Parathyroid adenoma (tissue), 2 donors: Measurements from ENCODE around the gene CDK5.

Experiments used
- H2AFZ ChIP-seq: fragments of 300-600 bp; sonication (generic); one replicate; pipeline ENCODE4 v1.7.0; 2017; ENCODE audit warnings: antibody characterized with exemption, mild to moderate bottlenecking
- H3K27ac ChIP-seq: fragments of 300-600 bp; sonication (generic); one replicate; pipeline ENCODE4 v1.7.0; 2017
- H3K27me3 ChIP-seq: fragments of 300-600 bp; sonication (generic); one replicate; pipeline ENCODE4 v1.7.0; 2017; ENCODE audit warnings: low read length; ENCODE audit not compliant: control insufficient read depth, insufficient read depth
- H3K36me3 ChIP-seq: fragments of 300-600 bp; sonication (generic); one replicate; pipeline ENCODE4 v1.7.0; 2017; ENCODE audit warnings: low read length; ENCODE audit not compliant: control insufficient read depth, insufficient read depth
- H3K4me1 ChIP-seq: fragments of 300-600 bp; sonication (generic); one replicate; pipeline ENCODE4 v1.7.0; 2017; ENCODE audit warnings: control low read depth
- H3K4me2 ChIP-seq: fragments of 300-600 bp; sonication (generic); one replicate; pipeline ENCODE4 v1.7.0; 2017; ENCODE audit warnings: low read length
- H3K4me3 ChIP-seq: fragments of 300-600 bp; sonication (generic); one replicate; pipeline ENCODE4 v1.7.0; 2017; ENCODE audit warnings: low read depth, low read length
- H3K79me2 ChIP-seq: fragments of 300-600 bp; sonication (generic); one replicate; pipeline ENCODE4 v1.7.0; 2017; ENCODE audit warnings: control low read depth
- H3K9ac ChIP-seq: fragments of 300-600 bp; sonication (generic); one replicate; pipeline ENCODE4 v1.7.0; 2017; ENCODE audit warnings: mild to moderate bottlenecking
- H3K9me3 ChIP-seq: fragments of 300-600 bp; sonication (generic); one replicate; pipeline ENCODE4 v1.7.0; 2017; ENCODE audit warnings: low read length; ENCODE audit not compliant: control insufficient read depth
- TF ChIP-seq, protein P1 (sequence below): fragments of 300-600 bp; sonication (generic); IDR thresholded peaks from one replicate; pipeline ENCODE4 v1.7.0; 2017; ENCODE audit warnings: antibody characterized with exemption, mild to moderate bottlenecking
- donor health status: primary hyperparathyroidism.

The CDK5 gene

DNA sequence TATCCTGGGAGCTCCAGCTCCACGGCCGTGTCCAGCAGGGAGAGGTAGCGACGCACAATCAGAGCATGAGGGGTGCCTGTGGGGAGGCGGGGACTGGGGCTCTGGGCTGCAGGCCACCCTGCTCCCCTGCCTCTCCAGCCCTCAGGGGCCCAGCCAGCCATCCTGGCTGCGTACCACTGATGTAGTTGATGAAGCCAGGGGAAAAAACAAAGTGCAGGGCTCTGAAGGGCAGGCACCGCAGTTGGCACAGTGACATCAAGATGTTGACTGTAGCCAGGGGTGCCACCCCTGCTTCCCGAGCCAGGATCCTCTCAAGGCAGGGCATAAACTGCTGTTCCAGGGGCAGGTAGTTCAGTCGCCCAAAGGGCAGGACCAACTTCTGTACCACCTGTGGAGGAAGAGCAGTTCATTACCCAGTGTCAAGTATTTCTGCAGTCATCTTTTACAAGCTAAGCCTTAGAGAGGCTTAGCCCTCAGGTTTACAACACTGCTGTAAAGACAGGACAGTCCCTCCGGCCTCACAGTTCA, 20.1 kb upstream of the CDK5 start:
- peaks cover 10% of the 10 kb centered on the region for H3K79me2 ChIP-seq
- H3K36me3 ChIP-seq, result no peaks in the 10 kb centered on the region
- TF ChIP-seq, protein P1, sequence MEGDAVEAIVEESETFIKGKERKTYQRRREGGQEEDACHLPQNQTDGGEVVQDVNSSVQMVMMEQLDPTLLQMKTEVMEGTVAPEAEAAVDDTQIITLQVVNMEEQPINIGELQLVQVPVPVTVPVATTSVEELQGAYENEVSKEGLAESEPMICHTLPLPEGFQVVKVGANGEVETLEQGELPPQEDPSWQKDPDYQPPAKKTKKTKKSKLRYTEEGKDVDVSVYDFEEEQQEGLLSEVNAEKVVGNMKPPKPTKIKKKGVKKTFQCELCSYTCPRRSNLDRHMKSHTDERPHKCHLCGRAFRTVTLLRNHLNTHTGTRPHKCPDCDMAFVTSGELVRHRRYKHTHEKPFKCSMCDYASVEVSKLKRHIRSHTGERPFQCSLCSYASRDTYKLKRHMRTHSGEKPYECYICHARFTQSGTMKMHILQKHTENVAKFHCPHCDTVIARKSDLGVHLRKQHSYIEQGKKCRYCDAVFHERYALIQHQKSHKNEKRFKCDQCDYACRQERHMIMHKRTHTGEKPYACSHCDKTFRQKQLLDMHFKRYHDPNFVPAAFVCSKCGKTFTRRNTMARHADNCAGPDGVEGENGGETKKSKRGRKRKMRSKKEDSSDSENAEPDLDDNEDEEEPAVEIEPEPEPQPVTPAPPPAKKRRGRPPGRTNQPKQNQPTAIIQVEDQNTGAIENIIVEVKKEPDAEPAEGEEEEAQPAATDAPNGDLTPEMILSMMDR, result no peak
- no peak overlapping the region for H3K4me2 ChIP-seq
- no peaks in the 10 kb centered on the region for H3K27me3 ChIP-seq
- H3K4me3 ChIP-seq, result no peak overlapping the region
- no peak overlapping the region for H3K9ac ChIP-seq
- H3K27ac ChIP-seq, result peak overlapping the region; percentile 68
- no peak overlapping the region for H2AFZ ChIP-seq
- H3K4me1 ChIP-seq, result peaks cover 26% of the 10 kb centered on the region
- no peaks in the 10 kb centered on the region for H3K9me3 ChIP-seq

DNA sequence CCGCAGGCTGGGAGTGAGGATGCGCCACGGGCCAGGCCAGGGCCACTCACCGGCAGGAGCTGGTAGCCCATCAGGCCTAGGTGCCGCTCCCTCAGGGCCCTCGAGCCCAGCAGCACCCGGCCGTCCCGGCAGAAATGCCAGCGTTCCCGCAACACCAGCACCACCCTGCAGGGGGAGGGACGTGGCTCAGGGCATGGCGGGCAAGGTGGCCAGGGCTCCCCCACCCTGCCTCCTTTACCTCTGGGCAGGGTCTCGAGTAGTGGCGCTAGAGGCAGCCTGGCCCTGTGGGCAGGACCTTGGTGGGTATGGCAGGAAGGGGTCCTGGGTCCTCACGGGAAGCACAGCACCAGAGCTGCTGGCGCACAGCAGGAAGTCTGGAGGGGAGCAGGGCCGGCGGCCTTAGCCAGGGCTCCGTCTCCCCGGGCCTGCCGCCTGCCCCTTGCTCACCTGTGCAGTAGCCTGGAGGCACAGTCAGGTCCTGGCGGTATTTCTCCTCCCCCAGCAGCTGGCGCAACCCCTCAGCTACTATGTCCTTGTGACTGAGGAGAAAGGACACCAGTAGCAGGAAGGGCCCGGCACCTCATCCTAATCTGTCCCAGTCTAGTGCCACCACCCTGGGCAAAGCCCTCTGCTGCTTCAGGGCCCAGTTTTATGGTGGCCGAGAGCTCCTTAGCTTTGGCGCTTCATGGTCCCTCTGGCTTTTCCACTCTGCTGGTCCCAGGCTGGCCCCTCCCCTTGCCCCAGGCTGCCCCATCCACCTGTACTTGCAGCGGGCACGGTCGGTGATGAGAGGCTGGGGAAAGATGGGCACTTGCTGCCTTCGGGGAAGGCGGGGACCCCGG, 19.4 kb upstream of the CDK5 start:
- peaks cover 10% of the 10 kb centered on the region for H3K79me2 ChIP-seq
- no peak overlapping the region for H2AFZ ChIP-seq
- no peaks in the 10 kb centered on the region for H3K27me3 ChIP-seq
- no peaks in the 10 kb centered on the region for H3K9me3 ChIP-seq
- TF ChIP-seq, protein P1, result peak; percentile 22
- no peak overlapping the region for H3K4me3 ChIP-seq
- no peak overlapping the region for H3K4me2 ChIP-seq
- H3K27ac ChIP-seq, result peak overlapping the region; percentile 68
- no peak overlapping the region for H3K9ac ChIP-seq
- no peaks in the 10 kb centered on the region for H3K36me3 ChIP-seq
- H3K4me1 ChIP-seq, result peaks cover 23% of the 10 kb centered on the region

DNA sequence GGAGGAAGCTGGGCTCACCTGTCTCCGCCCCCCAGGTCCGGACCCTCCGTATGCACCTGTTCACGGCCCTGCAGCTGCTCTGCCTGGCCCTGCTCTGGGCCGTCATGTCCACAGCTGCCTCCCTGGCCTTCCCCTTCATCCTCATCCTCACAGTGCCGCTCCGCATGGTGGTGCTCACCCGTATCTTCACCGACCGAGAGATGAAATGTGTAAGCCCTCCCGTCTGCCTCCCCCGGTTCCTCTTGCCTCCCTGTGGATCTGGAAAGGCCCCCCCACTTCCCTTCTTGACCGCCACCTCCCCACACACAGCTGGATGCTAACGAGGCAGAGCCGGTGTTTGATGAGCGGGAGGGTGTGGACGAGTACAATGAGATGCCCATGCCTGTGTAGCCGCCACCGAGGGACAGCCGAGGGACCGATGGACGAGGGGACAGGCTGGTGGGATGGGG, 18.3 kb upstream of the CDK5 start:
- TF ChIP-seq, protein P1, result no peak
- Histone ChIP-seq H3K4me3 (no peak overlapping the region), H3K79me2 (peaks cover 11% of the 10 kb centered on the region), H3K27me3 (no peaks in the 10 kb centered on the region), H3K4me1 (peaks cover 20% of the 10 kb centered on the region), H2AFZ (no peak overlapping the region), H3K36me3 (no peaks in the 10 kb centered on the region), H3K27ac (no peak overlapping the region), H3K9ac (no peak overlapping the region), H3K9me3 (no peaks in the 10 kb centered on the region), H3K4me2 (no peak overlapping the region)

- peaks cover 12% of the 10 kb centered on the region for H3K79me2 ChIP-seq
- peaks cover 18% of the 10 kb centered on the region for H3K4me1 ChIP-seq
- H3K4me2 ChIP-seq, result no peak overlapping the region
- H3K27me3 ChIP-seq, result no peaks in the 10 kb centered on the region
- no peak overlapping the region for H3K4me3 ChIP-seq
- H3K9ac ChIP-seq, result no peak overlapping the region
- H3K9me3 ChIP-seq, result no peaks in the 10 kb centered on the region
- no peaks in the 10 kb centered on the region for H3K36me3 ChIP-seq
- H2AFZ ChIP-seq, result no peak overlapping the region
- H3K27ac ChIP-seq, result no peak overlapping the region
- TF ChIP-seq, protein P1, result no peak
These were observed 17.9 kb upstream of the CDK5 start for GRCh38 chr7:151075662-151075971.
